GM21515 (cell line): ENCODE results near the gene PMF1.

Experiments used
- ATAC-seq: cut with Tn5 transposase; IDR thresholded peaks from one replicate; pipeline ENCODE4 v1.9.1; 2021; ENCODE audit not compliant: unreplicated experiment

Gene PMF1

GRCh38 chr1:156233426-156234127 lies 20.8 kb downstream of the PMF1 start:
- no peak for ATAC-seq

GRCh38 chr1:156236164-156236563 lies 23.4 kb downstream of the PMF1 start:
- no peak for ATAC-seq

- no peak for ATAC-seq
These were observed 25.4 kb downstream of the PMF1 start for GRCh38 chr1:156238248-156238647.

GRCh38 chr1:156241311-156241811 lies 28.6 kb downstream of the PMF1 start:
- ATAC-seq = no peak

GRCh38 chr1:156241926-156242325 lies 29.1 kb downstream of the PMF1 start, which contains the start of gene BGLAP:
Gene BGLAP, plus strand, starts transcription at chr1:156242184. Its CDS starts 48 bp downstream, at chr1:156242232.
- no peak for ATAC-seq

GRCh38 chr1:156242738-156243137 lies 29.9 kb downstream of the PMF1 start:
- no peak for ATAC-seq

GRCh38 chr1:156244126-156244525 lies 31.3 kb downstream of the PMF1 start:
- no peak for ATAC-seq

- no peak for ATAC-seq
These were observed 31.9 kb downstream of the PMF1 start for GRCh38 chr1:156244712-156245111.

- ATAC-seq = no peak
These were observed 32.8 kb downstream of the PMF1 start for GRCh38 chr1:156245451-156246232.

- ATAC-seq = no peak
These were observed 33.5 kb downstream of the PMF1 start for GRCh38 chr1:156246241-156246780.

GRCh38 chr1:156246781-156247459 lies 34.1 kb downstream of the PMF1 start:
- ATAC-seq = no peak

- no peak for ATAC-seq
These were observed 34.9 kb downstream of the PMF1 start, which contains the start of gene PAQR6 for GRCh38 chr1:156247460-156248322. Gene PAQR6, minus strand, starts transcription at chr1:156248056. Its CDS starts 1,325 bp downstream, at chr1:156246731.

- no peak for ATAC-seq
These were observed 35.5 kb downstream of the PMF1 start for GRCh38 chr1:156248323-156248683.

GRCh38 chr1:156249593-156249992 lies 36.8 kb downstream of the PMF1 start:
- no peak for ATAC-seq

- ATAC-seq = no peak
These were observed 38.7 kb downstream of the PMF1 start for GRCh38 chr1:156251527-156251926.

- ATAC-seq = no peak
These were observed 40.8 kb downstream of the PMF1 start for GRCh38 chr1:156253634-156254033.

- ATAC-seq = no peak
These were observed 44.9 kb downstream of the PMF1 start for GRCh38 chr1:156257711-156258110.

GRCh38 chr1:156258859-156259258 lies 46.1 kb downstream of the PMF1 start:
- no peak for ATAC-seq

- no peak for ATAC-seq
These were observed 47.0 kb downstream of the PMF1 start for GRCh38 chr1:156259805-156260204.

GRCh38 chr1:156260896-156261295 lies 48.1 kb downstream of the PMF1 start:
- no peak for ATAC-seq
